ENCODE measurements around the gene TSPAN3.

The TSPAN3 gene

DNA sequence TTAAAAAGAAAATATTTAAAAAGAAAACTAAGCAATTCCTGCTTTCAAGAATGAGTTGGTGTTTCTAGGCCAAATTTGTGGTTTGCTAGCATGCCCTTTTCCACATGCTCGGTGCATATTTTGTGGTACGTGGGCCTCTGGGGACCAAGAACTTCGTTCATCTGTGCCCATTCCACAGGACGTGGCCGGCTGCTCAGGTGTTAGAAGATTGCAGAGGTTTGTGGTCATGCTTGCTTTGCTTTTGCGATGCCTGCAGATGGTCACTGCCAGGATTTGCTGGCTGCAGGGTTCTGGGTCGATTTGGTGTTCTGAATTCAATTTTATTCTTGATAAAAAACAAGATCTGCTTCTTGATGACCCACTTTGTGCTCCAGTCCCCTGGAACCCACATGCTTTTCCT lies 68.5 kb downstream of the TSPAN3 start:
- DNase-seq: no peak

DNA sequence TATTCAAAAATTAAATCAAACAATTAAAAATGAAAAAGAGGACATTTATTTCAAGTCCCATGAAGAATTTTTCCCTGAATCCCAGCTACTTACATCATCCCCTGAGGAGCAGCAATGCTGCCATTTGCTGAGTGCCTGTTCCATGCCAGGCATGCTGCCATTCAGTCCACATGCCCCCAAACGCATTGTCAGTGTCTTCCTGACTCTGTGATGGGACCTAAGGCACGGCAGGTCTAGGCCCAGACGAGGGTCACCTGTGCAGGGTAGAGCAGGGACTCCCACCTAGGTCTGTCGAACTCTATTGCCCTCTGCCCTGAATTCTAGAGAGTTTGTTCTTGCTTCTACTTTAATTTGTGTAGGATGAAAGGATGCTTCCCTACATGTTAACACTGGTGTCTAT lies 68.9 kb downstream of the TSPAN3 start:
- no peak for DNase-seq

DNA sequence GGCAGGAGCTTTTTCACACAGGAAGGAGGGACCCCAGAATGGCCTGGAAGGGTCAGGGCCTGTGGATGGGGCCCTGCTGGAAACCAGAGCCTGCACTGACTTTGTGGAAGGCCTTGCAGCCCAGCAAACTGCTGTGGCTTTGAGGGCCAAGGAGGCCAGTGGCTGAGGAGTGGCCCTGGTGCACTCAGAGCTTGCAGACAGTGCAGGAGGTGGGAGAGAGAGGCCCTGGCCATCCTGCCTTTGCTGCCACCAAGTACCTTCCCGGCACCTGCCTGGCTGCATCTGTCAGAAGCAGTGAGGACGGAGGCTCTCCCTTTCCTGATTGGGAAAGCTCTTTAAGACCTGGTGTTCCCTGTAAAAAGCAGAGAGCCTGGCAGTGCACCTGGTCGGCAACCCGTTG lies 69.6 kb downstream of the TSPAN3 start:
- no peak for DNase-seq

DNA sequence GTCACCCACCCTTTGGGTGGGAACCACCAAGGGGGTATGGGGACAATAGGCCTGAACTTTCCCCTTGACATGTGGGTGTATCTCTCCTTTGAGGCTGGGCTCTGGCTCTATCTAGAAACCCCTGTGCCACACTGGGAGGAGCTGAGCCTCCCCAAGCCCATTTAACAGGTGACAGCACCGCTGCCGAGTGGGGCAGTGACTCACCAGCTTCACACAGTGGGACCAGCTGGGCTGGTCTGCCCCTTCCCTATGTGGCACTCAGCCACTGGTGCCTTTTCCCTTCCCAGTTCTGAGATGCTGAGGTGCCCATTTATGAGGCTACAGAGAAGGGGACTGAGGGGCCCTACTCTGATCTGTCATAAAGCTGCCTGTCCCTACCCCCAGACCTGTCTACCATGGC lies 70.9 kb downstream of the TSPAN3 start:
- no peak for DNase-seq

DNA sequence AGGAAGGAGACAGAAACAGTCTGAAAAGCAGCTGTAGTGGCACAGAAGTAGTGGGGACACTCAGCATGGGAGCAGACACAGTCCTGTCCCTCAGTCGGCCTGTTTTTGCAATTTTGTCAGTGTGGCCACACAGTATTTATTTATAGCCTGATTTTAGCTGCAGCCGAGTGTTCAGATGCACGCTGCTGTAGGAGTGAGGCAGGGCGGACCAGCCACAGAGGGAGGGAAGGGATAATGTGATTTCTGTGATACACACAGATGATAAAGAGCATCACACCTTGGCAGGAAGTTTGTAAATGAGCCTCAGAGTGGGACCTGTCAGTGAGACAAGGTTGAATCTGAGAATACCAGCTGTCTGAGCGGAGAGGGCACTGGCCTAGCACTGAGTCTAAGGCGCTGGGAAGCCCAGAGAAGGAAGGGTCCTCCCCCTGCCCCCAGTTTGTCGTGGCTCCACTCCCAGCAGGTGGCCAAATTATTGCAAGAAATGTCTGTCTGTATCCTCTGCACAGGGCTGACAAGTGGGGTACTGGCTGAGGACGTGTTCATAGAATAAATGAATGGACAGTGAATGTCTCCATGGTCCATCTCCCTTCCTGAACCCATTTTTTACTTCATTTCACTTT lies 72.1 kb downstream of the TSPAN3 start:
- DNase-seq: peak; percentile 38

DNA sequence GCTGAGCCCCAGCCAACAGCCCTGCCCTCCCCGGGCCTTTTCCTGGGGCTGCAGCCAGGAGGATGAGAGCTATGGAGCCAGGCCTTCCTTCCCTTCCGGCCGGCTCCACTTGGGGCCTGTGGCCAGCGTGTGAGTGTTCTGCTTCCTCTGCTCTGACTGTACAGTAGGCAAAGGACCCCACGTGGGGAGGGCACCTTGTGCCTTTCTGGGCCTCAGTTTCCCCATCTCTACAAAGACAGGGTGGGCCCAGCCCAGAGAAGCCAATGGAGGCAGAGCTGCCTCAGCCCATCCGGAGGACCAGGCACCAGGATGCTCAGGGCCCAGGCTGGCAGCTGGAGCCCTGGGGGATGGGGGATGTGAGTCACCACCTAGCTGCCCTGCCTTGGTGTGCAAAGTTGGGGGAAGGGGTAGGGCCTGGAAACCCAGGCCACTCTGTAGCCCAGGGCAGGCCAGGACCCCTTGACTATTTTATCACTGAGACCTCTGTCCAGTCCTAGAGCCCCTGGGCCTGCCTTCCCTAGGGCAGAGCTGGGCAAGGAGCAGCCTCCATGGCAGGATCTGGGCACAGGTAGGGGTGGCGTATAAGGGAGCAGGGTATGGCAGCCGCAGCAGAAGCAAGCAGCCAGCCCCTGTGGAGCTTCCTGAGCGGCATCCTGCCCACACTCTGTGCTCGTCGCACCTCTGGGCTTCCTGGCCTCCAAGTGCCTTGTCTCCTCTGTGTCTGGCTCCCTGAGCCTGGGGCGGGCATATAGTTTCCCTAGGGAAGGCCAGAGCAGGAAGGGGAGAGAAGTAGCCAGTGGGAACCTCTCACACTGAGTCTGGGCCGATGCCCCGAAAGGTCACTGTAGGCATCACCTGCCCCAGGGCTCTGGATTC lies 74.1 kb downstream of the TSPAN3 start:
- DNase-seq: peak; percentile 46

DNA sequence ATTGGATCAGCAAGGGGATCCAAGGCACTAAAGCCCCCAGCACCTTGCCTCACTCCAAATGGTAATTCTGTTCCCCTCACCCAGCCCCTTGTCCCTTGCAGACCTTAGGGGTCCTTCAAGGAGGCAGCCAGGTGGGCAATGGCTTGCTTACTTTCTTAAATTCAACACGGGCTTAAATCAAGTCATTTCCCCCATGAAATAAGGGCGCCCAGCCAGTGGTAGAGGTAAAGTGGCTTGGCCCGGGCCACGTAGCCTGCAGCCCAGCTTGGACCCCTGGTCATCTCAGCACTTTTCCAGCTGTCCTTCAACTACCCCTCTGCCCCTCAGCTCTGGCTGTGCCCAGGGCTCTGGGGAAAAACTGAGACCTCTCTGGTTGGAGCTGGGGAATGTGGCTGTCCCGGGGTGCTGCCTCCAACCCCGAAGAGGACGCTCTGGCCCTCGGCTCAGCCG lies 74.8 kb downstream of the TSPAN3 start:
- DNase-seq: no peak

DNA sequence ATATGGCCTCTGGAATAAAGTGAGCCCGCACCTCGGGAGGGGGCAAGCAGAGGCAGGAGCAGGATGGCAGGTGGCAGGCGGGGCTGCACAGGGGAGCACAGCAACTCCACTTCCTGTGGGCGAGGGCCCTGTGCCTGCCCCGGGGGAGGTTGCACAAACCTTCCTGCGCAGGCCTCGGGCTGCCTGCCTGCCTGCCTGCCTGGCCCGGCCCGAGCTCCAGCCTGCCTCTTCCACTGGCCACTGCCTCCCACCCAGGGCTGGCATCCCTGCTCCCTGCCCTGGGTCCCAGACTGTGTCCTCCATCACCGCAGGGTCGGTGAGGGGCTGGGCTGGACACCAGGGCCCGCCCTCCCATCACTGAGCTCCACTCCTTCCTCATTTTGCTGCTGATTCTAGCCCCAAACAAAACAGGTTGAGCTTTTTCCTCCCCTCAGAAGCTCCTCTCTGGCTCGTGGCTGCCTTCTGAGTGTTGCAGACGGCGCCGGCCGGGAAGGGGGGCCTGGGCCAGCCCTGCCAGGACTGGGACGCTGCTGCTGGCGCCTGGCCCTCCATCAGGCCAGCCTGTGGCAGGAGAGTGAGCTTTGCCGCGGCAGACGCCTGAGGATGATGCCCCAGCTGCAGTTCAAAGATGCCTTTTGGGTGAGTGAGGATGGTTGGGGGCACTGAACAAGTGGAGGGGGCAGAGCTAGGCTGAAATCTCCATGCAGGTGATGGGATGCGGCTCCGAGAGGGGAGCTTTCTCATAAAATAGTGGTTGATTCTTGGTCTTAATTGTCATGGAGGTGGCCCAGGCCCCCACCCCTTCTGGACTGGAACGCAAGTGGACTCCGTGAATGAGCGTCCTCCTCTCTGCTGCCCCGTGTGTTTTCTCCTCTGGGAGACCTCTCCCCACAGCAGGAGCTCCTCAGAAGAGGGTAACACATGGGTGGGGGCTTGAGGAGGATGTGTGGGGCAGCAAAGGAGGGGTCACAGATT lies 75.7 kb downstream of the TSPAN3 start, which contains the start of gene PSTPIP1:
Gene PSTPIP1 (plus strand): TSS at position 156 of the 975 bp plus-strand sequence. CDS start 448 bp downstream, at position 604.
- peak; percentile 68 for DNase-seq

DNA sequence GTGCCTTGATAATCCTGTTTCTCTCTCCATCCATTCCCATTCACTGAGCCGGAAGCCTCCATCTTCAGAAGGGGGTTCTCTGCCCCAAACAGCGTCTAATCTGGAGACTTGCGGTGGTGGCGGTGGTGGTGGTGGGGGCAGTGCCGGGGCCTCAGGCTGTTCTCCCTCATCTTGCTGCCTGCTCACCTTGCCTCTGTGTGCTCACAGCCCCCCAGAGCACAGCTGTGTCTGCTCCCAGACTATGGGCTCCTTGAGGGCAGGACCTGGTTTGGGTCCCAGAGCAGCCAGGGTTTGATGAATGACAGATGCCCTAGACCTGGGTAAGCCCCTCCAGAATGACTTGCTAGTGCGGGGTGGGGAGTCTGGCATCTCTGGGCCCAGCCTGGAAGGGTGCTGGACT lies 76.4 kb downstream of the TSPAN3 start:
- no peak for DNase-seq

DNA sequence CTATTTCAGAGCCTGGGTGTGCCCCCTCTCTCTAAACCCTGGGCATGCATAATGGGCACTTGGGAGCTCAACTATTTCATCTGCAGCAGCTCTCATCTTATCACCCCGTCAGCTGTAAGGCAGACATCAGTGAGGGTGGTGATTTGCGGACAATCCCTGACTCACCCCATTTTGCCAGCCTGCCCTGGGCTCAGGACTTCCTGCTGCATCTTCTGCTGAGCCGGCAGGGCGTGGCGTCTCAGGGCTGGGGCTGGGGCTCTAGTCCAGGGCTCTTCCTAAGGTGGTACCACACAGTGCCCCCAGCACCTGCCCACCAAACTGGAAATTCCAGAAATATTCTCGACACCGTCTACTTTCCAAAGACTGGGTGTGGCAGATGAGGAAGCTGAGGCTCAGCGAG lies 76.9 kb downstream of the TSPAN3 start:
- DNase-seq: peak; percentile 68

DNA sequence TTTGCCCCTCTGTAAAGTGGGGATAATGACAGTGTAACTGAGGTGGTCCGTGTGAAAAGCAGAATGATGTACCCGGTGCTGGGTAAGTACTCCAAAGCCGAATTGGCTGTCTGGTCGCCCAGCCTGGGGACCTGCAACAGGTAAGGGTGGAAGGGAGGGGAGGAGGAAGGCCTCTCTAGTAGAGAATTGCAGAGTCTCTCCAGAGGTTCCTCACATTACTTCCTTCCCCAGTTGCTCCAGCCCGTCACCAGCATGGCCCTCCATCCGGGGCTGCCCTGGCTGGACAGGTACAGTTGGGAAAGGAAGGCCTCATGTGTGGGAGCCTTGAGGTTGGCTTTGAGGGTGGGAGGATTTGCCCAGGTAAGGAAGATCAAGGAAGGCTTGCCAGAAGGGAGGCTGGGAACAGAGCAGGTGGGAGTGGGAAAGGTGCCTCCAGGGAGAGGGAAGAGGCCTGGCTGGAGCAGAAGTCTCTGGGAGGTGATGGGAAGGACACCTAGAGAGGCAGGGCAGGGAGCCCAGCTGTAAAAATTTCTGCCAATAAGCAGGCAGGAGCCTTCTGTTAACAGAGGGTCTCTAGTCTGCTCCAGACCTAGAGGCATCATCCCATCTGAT lies 77.7 kb downstream of the TSPAN3 start:
- DNase-seq: no peak

DNA sequence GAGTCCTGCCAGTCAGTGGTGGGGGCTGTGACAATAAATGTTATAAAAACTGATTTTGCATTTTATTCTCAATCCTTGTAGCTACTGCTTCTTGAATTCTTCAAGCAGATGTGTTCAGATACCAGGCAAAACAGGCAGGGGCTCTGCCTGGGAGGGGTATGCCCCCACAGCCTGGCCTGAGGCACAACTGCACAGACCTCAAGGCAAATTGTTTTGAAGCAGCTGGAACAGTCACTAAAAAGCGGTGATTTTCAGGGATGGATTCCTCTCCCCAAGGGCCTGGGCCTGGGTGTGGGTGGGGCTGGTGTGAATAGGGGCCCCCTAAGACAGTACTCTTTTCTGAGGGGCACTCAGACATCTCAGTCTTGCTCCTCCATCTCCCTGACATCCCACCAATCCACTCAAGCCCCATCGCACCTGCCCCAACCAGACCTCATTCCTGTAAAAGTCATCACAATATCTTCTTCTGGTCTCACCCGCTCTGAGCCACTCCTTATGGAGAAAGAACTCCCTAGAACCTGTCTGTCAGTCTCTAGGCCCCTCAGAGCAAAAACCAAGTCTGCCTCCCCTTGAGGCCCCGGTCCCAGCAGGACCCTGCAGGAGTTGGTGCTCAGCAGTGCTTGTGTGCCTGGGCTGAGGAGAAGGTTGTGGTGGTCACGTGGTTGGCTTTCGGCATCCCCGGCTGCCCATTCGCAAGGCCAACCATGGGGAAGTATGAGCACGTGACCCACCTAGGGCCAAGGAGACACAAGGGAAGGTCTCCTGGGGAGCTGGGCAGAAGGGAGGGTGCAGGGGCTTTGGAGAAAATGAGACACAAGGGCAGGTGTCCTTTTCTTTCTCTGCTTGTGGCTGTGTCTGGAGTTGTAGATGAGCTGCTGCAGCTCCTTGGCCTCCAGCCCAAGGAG lies 78.9 kb downstream of the TSPAN3 start:
- DNase-seq: no peak
